Left forelimb (tissue), 1 donor: ENCODE data around the gene LGALS9.
"Not testable (repeated sequence)": the region's sequence is repeated elsewhere in the genome, so short reads cannot be mapped to it uniquely, and the experiment has no call there.

ENCODE experiments used
- DNase-seq: peaks from one replicate; pipeline ENCODE4 v3.0.0-alpha.2; 2018; ENCODE audit warnings: low spot score

The LGALS9 gene

DNA sequence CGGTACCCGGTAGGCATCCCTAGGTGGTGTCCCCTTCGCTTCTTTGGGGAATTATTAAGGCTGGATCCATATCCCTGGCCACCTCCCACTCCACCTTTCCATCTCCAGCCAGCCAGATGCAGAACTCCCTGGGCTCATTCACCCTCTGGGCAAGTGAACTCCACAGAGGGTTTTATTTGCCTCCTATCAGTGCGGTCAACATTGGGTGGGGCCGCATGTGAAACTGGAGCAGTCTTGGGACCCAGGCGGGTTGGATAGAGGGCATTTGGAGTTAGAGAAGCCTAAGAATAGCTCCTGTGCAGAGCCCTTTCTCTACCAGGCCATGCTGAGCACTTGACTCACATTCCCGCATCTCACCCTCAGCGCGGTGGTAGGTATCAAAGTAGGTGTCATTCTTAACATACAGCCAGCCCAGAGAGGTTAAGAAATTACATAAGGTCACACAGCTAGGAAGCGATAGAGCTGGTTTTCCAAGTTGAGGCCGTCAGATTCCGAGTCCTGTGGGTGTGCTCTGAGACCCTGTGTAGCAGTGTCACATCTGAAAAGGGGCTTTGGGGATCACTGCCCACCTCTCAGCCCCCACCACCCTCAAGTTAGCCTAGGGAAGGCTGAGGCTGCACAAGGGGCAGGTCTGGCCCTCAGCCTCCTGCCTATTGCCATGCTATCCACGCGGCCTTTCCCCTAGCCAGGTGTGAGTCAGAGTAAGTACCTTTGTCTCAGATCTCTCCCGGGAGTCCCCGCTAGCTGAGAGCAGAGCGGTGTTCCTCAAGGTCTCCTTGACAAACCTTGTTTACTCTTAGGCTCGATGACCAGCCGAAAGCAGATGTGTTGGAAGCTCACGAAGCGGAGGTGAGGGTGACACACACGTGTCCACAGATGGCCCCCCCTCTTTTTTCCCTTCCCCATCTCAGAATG, 26.9 kb upstream of the LGALS9 start:
- no peak for DNase-seq

DNA sequence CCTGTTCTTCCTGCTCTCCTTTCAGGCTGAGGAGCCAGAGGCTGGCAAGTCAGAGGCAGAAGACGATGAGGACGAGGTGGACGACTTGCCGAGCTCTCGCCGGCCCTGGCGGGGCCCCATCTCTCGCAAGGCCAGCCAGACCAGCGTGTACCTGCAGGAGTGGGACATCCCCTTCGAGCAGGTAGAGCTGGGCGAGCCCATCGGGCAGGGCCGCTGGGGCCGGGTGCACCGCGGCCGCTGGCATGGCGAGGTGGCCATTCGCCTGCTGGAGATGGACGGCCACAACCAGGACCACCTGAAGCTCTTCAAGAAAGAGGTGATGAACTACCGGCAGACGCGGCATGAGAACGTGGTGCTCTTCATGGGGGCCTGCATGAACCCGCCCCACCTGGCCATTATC, 25.6 kb upstream of the LGALS9 start:
- no peak for DNase-seq

- DNase-seq = no peak
Measured at GRCh38 chr17:27607521-27608091, 23.4 kb upstream of the LGALS9 start.

DNA sequence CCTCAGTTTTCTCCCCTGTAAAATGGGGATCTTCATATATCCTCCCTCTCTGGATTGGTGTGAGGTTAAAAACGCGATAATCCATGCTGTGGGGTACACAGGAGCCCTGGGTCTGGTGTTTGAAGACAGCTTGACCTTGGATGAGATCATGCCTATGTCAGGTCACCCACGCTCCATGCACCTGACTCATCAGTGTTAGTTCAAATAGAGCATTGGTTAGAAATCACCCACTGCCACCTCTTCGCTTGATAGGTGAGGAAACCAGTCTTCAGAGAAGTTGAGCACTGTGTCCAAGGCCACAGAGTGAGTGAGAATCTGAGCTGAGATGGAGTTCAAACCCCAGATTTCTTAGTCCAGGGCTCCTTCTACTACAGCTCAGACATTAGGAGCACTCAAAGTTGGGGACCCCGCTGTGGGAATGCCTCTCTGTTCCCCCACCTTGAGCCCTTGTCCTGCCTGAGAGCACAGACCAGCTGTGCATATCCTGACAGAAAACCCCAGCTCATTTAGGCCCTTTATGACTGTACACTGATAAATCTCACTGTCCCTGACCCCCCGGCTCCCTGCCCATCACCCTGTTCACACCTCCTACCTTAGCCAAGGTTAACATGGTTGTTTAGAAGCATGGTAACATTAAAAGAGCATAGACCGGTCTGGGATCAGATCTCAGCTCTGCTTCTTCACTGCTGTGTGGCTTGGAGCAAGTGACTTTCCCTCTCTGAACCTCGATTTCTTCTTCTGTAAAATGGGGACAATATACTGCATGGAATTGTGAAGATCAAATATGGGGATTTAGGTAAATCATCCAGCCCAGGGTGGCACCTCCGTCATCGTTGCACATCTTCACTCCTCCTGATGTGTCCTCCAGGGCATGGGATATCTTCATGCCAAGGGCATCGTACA, 22.4 kb upstream of the LGALS9 start:
- DNase-seq = no peak

DNA sequence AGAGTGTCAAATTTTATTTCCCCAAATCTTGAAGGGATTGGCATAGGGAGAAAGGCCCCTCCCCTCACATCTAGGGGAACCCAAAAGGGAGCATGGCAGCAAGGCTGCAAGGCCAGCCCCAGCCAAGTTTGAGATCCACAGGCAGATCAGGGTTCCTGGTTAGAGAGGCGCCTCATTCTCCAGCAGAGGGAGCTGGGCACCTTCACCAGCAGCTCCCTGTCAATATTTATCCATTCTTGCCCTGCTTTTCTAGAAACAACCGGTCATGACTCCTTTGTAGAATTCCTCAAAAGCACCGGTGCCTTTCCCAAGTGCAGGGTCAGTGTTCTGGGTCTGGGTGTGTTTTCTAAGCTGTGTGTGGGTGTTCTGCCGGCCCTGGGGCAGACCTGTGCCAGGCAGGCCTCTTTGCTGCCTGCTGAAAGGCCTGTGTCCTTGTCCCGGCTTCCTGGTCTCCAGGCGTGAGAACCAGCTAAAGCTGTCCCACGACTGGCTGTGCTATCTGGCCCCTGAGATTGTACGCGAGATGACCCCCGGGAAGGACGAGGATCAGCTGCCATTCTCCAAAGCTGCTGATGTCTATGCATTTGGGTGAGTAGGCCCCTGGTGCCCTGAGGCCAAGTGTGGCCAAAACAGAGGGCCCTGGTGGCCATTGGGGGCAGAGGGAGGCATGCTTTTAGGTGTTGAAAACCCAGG, 21.2 kb upstream of the LGALS9 start:
- no peak for DNase-seq

DNA sequence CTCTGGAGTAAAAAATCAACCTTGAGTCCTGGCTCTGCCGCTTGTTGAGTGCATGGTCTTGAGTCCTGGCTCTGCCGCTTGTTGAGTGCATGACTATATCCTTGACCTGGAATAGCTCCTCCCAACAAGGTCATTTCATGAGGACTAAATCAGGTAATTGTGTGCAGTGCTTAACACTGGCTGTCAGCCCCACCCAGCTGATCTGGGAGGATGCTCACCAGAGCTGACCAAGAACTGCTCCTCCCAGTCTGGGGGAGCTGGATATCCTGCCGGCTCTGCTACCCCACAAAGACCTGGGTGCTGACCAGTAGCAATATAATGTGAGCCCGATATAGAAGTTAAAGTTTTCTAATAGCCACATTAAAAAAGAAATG, 20.7 kb upstream of the LGALS9 start:
- DNase-seq = no peak

DNA sequence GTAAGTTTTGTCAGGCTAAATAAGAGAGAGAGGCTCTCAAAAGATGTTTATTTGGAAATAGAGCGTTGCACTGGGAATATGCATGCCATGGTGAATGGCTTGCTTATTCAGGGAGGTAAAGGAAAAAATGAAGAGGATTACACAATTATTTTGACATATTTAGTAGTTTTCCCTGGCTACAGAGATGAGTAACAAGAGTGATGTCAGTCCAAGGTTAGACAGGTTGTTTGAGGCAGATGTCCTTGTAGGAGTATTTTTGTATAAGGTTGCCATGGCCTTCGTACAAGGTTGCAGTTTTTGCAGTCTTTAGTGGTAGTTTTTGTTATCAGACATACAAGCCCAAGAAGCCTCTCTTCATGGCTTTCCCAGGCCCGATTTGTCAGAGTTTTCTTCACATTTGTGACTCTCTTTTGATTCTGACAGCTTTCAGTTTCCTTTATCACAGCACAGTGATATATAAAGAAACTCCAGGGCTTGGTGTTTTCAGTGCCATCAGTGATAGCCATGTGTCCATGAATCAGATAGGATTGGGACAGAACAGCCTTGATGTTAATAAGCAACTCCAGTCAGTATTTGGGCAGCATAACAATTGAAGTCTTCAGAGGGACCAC, 18.7 kb upstream of the LGALS9 start:
- no peak for DNase-seq

DNA sequence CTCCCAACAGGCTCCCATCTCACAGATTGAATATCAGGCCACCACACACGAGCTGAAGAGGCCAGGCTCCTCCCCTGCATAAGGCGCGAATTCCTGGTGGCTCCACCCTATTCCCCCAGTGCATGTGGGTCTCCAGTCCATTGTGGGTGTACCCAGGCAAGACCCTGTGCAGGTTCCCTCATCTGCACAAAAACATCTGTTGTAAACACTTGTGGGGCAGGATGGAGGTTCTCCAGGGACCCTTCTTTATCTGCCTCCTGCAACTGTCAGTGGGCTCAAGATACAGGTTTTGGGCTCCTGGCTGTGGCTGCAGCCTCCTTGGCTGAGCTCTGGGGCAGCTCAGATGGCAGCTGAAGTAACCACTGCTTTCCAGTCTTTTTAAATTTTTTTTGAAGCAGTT, 17.6 kb upstream of the LGALS9 start:
- DNase-seq = no peak

GRCh38 chr17:27615121-27615520, 15.9 kb upstream of the LGALS9 start:
- DNase-seq = no peak

DNA sequence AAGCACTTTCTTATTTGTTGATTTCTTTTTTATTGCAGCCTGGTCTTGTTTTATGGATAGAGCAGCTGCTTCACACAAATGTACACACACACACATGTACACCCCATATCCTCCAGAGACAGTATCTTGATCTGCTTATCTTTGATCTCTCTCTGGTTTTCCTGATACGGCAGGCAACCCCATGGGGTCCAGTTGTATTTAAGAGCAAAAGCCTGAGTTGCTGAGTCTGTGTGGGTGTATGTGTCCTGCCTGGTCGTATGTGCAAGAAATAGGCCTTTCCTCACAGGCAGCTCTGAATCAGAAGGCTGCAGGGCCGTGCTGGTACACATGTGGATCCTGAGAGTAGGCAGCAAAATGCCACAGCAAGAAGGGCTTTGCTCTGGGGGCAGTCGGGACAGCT, 14.6 kb upstream of the LGALS9 start:
- no peak for DNase-seq

DNA sequence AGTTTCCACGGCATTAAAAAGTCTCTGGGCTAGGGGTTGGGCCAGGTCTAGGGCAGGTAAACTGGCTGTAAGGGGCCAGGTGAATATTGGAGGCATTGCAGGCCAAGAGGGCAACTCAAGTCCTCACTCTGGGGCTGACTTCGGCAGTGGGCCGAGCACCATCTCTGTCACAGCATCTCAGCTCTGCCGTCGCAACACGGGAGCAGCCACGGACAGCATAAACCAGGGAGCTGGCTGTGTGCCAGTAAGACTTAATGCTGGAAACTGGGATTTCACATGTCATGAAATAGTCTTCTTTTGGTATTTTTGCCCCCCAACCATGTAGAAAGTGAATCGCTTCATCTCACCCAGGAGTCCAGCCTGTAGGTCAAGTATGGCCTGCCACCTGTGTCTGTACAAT, 12.6 kb upstream of the LGALS9 start:
- no peak for DNase-seq

DNA sequence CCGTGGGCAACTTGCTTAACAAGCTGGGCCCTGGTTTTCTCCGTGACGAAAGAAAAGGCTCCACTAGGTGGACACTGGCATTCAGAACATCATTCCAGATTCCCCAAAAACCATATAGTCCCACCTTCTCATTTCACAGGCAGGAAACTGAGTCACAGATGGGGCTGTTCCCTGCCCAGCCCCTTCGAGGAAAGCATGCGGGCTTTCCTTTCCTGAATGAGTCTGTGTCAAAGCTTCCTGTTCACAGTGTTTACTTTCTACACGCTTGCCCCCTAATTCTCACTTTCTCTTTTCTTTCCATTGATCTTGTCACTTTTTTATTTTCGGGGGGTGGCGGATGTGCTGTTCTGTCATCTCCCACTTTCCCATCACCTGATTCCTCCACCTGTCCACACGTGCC, 10.3 kb upstream of the LGALS9 start:
- no peak for DNase-seq

DNA sequence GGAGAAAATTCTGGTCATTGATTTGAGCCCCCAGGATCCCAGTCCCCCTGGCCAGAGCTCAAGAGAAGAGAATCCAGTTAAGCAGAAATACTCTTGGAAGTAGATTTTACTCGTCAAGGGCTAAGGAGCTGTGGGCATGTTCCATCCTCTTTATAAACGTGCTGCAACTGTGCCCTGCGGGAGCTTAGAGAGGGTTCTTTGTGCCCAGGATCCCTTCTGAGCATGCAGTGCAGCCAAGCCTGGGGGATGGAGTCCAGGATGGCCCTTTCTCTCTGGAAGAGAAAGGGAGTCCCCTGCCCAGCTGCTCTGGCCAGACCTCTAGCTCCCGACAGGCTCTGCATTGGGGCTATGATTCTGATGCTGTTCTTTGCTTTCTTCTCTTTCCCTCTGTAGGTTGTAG, 9.5 kb upstream of the LGALS9 start:
- DNase-seq = no peak

- no peak for DNase-seq
Measured at GRCh38 chr17:27621942-27622559, 8.9 kb upstream of the LGALS9 start.

- no peak for DNase-seq
Measured at GRCh38 chr17:27622986-27623385, 8.0 kb upstream of the LGALS9 start.

DNA sequence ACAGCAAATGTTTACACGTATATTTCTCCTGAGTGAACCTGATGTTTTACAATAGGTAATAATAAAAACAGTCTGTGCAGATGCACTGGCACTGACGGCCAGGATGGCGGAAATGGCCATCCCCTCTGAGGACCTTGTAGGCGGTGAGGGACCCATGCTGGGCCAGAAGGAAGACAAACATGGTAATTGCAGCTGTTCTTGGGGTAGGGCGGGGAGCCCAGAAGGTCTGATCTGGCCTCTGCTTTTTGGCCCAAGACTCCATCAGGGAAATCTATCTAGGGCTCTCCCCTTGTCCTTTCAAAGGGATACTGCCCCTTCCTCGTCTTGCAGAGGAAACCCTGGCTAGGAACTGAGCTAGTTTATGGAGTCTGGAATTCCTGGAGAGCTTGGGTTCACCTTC, 7.4 kb upstream of the LGALS9 start:
- no peak for DNase-seq

DNA sequence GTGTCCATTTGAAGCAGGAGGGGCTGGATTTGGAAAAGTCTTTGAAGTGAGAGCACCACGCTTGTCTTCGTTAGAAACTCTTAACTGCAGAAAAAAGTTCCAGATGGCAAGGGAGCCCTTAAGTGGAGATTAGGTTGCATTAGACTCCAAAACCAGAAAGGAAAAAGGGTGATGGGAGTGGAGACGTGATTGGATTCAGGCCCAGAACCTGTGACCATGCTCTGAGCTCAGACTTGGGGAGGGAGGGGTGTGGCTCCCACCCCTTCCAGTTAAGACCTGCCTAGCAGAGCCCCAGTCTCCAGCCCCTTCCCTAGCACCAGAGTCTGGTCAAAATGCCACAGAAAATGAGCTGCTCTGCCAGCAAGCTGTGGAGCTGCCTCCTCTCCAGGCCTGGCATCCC, 6.4 kb upstream of the LGALS9 start:
- no peak for DNase-seq

- no peak for DNase-seq
Measured at GRCh38 chr17:27625856-27626255, 5.1 kb upstream of the LGALS9 start.

GRCh38 chr17:27627514-27627913, 3.5 kb upstream of the LGALS9 start:
- no peak for DNase-seq

DNA sequence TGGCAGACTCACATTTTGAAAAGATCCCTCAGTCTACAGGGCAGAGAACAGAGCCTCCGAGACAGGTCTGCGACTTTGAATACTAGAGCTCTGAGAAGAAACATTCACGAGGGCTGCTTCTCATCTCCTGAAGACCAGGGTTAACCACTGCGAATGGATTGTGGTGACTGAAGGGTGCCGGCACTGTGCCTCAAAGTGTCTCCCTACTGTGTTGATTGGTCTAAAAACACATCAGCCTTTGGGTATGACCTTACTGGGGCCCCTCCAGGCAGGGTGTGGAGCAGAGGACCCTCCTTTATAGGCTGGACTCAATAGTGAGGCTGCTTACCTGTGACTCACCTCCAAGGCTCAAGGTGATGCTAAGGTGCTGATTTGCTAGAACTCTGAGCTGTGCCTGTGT, 2.6 kb upstream of the LGALS9 start:
- no peak for DNase-seq

- not testable (repeated sequence) for DNase-seq
Measured at GRCh38 chr17:27629260-27629659, 1.7 kb upstream of the LGALS9 start.
